K562 (cell line): ENCODE results near the gene MTA1. TPM values are rescaled to one million over a fixed set of nuclear protein-coding genes. Genes with fewer than 3 reads are reported as not detected.

ENCODE experiments used
- CEBPZ ChIP-seq: fragments of 150-350 bp; IDR thresholded peaks from 2 replicates; pipeline ENCODE4 v1.6.1; 2014; ENCODE audit warnings: low read depth, mild to moderate bottlenecking, low read length, borderline replicate concordance
- CREB1 ChIP-seq, 2 experiments: sonication (generic) in 1 of 2; formaldehyde crosslinking in 1 of 2; IDR thresholded peaks; 2 replicates each; pipeline versions ENCODE4 v1.6.1 to v1.8.0; 2012 to 2022; ENCODE audit warnings: inconsistent platforms in 1 of 2, mild to moderate bottlenecking in 1 of 2, missing genetic modification reagents in 1 of 2, moderate library complexity in 1 of 2
- FOXJ3 ChIP-seq: sonication (generic); formaldehyde crosslinking; IDR thresholded peaks from 2 replicates; pipeline ENCODE4 v1.4.0; 2020; ENCODE audit warnings: mild to moderate bottlenecking, missing genetic modification reagents
- GTF2E2 ChIP-seq: fragments of 200-800 bp; sonication (Bioruptor generic); IDR thresholded peaks from 2 replicates; pipeline ENCODE4 v1.6.1; 2016; ENCODE audit warnings: missing genetic modification characterization, missing compliant biosample characterization
- HMGXB4 ChIP-seq: sonication (generic); formaldehyde crosslinking; IDR thresholded peaks from 2 replicates; pipeline ENCODE4 v1.8.1; 2023; ENCODE audit warnings: mild to moderate bottlenecking, missing genetic modification reagents
- ILK ChIP-seq: fragments of 450-650 bp; IDR thresholded peaks from 2 replicates; pipeline ENCODE4 v1.6.1; 2016; ENCODE audit warnings: missing genetic modification characterization, low read depth, mild to moderate bottlenecking, missing compliant biosample characterization, moderate library complexity, borderline replicate concordance
- JUN ChIP-seq, 2 experiments: sonication (generic) in 1 of 2; formaldehyde crosslinking in 1 of 2; IDR thresholded peaks; 2 replicates each; pipeline versions ENCODE4 v1.6.1 to v1.8.0; 2012 to 2022; ENCODE audit warnings: borderline replicate concordance in 2 of 2, mild to moderate bottlenecking in 2 of 2, improper control_type of control experiment in 1 of 2, low read depth in 1 of 2, low read length in 1 of 2, missing genetic modification reagents in 1 of 2
- NR2C1 ChIP-seq, 2 experiments: fragments of 450-650 bp; IDR thresholded peaks; 2 replicates each; pipeline ENCODE4 v1.6.1; 2017; ENCODE audit warnings: mild to moderate bottlenecking in 2 of 2, antibody characterized with exemption in 1 of 2, inconsistent platforms in 1 of 2, missing compliant biosample characterization in 1 of 2, missing genetic modification characterization in 1 of 2
- POLR2G ChIP-seq: fragments of 200-400 bp; formaldehyde crosslinking; IDR thresholded peaks from 2 replicates; pipeline ENCODE4 v1.6.1; 2017; ENCODE audit warnings: low read depth, mild to moderate bottlenecking, antibody characterized with exemption, low read length, moderate library complexity
- ZBTB7A ChIP-seq: IDR thresholded peaks from 2 replicates; pipeline ENCODE4 v1.6.1; 2011; ENCODE audit warnings: low read depth, mild to moderate bottlenecking, low read length, moderate library complexity, borderline replicate concordance; ENCODE audit not compliant: control insufficient read depth
- polyA plus RNA-seq, 8 experiments: library from polyadenylated mRNA; depleted of rRNA in 4 of 8; stranded (reverse) in 5 of 8; unstranded in 3 of 8; fragments of >200 nt; fragmentation: Nextera tagmentation in 2 of 8; fragmentation: Illumina TruSeq in 1 of 8; extraction: Ambion mirVana in 2 of 8; extraction: Trizol in 1 of 8; gene quantifications; 2 replicates each; pipeline versions ENCODE4 v1.2.1 to v1.2.3, GENCODE V29; 2011 to 2014; ENCODE audit warnings: inconsistent platforms in 1 of 8, missing spikeins in 1 of 8
- total RNA-seq, 7 experiments: library from RNA; depleted of rRNA in 6 of 7; stranded (reverse); fragments of >200 nt in 6 of 7; fragmentation: Illumina TruSeq in 2 of 7; extraction: Trizol in 2 of 7; gene quantifications; 2 replicates each; pipeline versions ENCODE4 v1.2.1 to v1.2.3, GENCODE V29; 2011 to 2021; ENCODE audit warnings: low replicate concordance in 1 of 7
- TF ChIP-seq, protein P1 (sequence below): fragments of 250-450 bp; sonication (Bioruptor Pico); IDR thresholded peaks from 2 replicates; pipeline ENCODE4 v1.4.0; 2020; ENCODE audit warnings: mild to moderate bottlenecking
- TF ChIP-seq, protein P2 (sequence below): fragments of 250-450 bp; sonication (Bioruptor Pico); IDR thresholded peaks from 2 replicates; pipeline ENCODE4 v1.5.0; 2021; ENCODE audit warnings: mild to moderate bottlenecking, borderline replicate concordance

Gene MTA1
- total and polyA plus RNA-seq, 9 of the 15 experiments (the other 6 are each of a cell fraction or from before 2014, with no cell fraction given): 0.13 to 118 (median 32.3) TPM

GRCh38 chr14:105487449-105487985 is 67.9 kb downstream of the MTA1 start (continued):
- no peak for TF ChIP-seq ILK
- no peak for TF ChIP-seq JUN (IDR thresholded peaks at IDR 0.05; ENCODE audit: borderline replicate concordance, low read depth, low read length)
- no peak for TF ChIP-seq JUN (CRISPR knock-in tag; IDR thresholded peaks at IDR 0.05; ENCODE audit: borderline replicate concordance)
- TF ChIP-seq HMGXB4 (CRISPR knock-in tag): no peak
- TF ChIP-seq GTF2E2 (tag): no peak
- TF ChIP-seq FOXJ3 (CRISPR knock-in tag): no peak
- peak; percentile 60; the same call in 1 of the 2 replicates for TF ChIP-seq NR2C1 (IDR thresholded peaks at IDR 0.05)
- peak; percentile 36; the same call in 1 of the 2 replicates for TF ChIP-seq NR2C1 (tag; IDR thresholded peaks at IDR 0.05)
- TF ChIP-seq ZBTB7A: 0 out of 2 replicates have a peak, but pooled peaks have one; percentile 17
- TF ChIP-seq POLR2G: 0 out of 2 replicates have a peak, but pooled peaks have one; percentile 24
- TF ChIP-seq CEBPZ: no peak
- TF ChIP-seq, protein P1, sequence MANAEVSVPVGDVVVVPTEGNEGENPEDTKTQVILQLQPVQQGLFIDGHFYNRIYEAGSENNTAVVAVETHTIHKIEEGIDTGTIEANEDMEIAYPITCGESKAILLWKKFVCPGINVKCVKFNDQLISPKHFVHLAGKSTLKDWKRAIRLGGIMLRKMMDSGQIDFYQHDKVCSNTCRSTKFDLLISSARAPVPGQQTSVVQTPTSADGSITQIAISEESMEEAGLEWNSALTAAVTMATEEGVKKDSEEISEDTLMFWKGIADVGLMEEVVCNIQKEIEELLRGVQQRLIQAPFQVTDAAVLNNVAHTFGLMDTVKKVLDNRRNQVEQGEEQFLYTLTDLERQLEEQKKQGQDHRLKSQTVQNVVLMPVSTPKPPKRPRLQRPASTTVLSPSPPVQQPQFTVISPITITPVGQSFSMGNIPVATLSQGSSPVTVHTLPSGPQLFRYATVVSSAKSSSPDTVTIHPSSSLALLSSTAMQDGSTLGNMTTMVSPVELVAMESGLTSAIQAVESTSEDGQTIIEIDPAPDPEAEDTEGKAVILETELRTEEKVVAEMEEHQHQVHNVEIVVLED (CRISPR knock-in tag): no peak
- TF ChIP-seq, protein P2, sequence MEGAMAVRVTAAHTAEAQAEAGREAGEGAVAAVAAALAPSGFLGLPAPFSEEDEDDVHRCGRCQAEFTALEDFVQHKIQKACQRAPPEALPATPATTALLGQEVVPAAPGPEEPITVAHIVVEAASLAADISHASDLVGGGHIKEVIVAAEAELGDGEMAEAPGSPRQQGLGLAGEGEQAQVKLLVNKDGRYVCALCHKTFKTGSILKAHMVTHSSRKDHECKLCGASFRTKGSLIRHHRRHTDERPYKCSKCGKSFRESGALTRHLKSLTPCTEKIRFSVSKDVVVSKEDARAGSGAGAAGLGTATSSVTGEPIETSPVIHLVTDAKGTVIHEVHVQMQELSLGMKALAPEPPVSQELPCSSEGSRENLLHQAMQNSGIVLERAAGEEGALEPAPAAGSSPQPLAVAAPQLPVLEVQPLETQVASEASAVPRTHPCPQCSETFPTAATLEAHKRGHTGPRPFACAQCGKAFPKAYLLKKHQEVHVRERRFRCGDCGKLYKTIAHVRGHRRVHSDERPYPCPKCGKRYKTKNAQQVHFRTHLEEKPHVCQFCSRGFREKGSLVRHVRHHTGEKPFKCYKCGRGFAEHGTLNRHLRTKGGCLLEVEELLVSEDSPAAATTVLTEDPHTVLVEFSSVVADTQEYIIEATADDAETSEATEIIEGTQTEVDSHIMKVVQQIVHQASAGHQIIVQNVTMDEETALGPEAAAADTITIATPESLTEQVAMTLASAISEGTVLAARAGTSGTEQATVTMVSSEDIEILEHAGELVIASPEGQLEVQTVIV (CRISPR knock-in tag): no peak
- no peak for TF ChIP-seq CREB1 (IDR thresholded peaks at IDR 0.05)
- TF ChIP-seq CREB1 (CRISPR knock-in tag; IDR thresholded peaks at IDR 0.05): no peak
